HCT116 (cell line): Measurements from ENCODE around the gene NEUROG1. TPM values are rescaled to one million over a fixed set of nuclear protein-coding genes. Genes with fewer than 3 reads are reported as not detected.

Source experiments
- ATAC-seq: fragments of 200-7000 bp; cut with Tn5 transposase; 2 replicates; pipeline ENCODE4 v1.9.1; 2020; ENCODE audit warnings: mild to moderate bottlenecking, moderate library complexity
- BruUV-seq: library from RNA; stranded (reverse); fragments of 400-500 nt; replicated peaks from 2 replicates; lab custom pipeline; 2021; lab: Mats Ljungman, UMichigan
- CTCF ChIA-PET: fragments of 300-600 bp; sonication (Branson Sonifier 250); formaldehyde crosslinking; loops from one replicate; lab custom pipeline; 2021; ENCODE audit warnings: antibody characterized with exemption; lab: Charles Lee
- POLR2A ChIA-PET: fragments of 300-600, 350-600 bp; sonication (Branson Sonifier 250); formaldehyde crosslinking; loops from one replicate; lab custom pipeline; 2021; ENCODE audit warnings: antibody characterized with exemption; lab: Charles Lee
- RAD21 ChIA-PET, 2 experiments: fragments of 300-600 bp; sonication (Branson Sonifier 250); formaldehyde crosslinking; loops; one replicate each; lab custom pipeline; 2023; ENCODE audit warnings: low total read pairs in 2 of 2; ENCODE audit not compliant: uncharacterized antibody in 2 of 2, unreplicated experiment in 2 of 2, low non-redundant PET in 1 of 2; lab: Charles Lee
- DNase-seq: peaks from one replicate; pipeline ENCODE4 v3.0.0-alpha.2; 2010; ENCODE audit warnings: low read depth, low spot score
- H2AFZ ChIP-seq: fragments of 200-600 bp; shearing (Covaris generic), sonication (generic); 2 replicates; pipeline ENCODE4 v1.6.1; 2017; ENCODE audit warnings: low read depth, mixed run types, mixed read lengths, antibody characterized with exemption, low read length; ENCODE audit not compliant: poor library complexity, severe bottlenecking
- H3K27ac ChIP-seq: 2 replicates; pipeline ENCODE4 v1.5.1; 2012; ENCODE audit warnings: low read depth, low read length
- H3K27me3 ChIP-seq: fragments of 200-600 bp; sonication (generic); 2 replicates; pipeline ENCODE4 v1.6.1; 2016; ENCODE audit warnings: mixed run types, low read length, mixed read lengths; ENCODE audit not compliant: insufficient read depth
- H3K36me3 ChIP-seq, 2 experiments: fragments of 200-500 bp in 1 of 2; fragments of 200-600 bp in 1 of 2; sonication (Bioruptor generic) in 1 of 2; sonication (generic) in 1 of 2; 2 replicates each; pipeline versions ENCODE4 v1.5.1 to v1.6.1; 2014 to 2016; ENCODE audit warnings: low read length in 2 of 2, inconsistent platforms in 1 of 2, mixed read lengths in 1 of 2, mixed run types in 1 of 2; ENCODE audit not compliant: insufficient read depth in 2 of 2, control insufficient read depth in 1 of 2
- H3K4me1 ChIP-seq, 2 experiments: fragments of 200-600 bp in 1 of 2; sonication (generic) in 1 of 2; 2 replicates each; pipeline versions ENCODE4 v1.5.1 to v1.6.1; 2012 to 2017; ENCODE audit warnings: low read length in 2 of 2, inconsistent platforms in 1 of 2, mild to moderate bottlenecking in 1 of 2, mixed read lengths in 1 of 2, mixed run types in 1 of 2, moderate library complexity in 1 of 2; ENCODE audit not compliant: insufficient read depth in 2 of 2, control insufficient read depth in 1 of 2
- H3K4me2 ChIP-seq: fragments of 200-600 bp; sonication (generic); 2 replicates; pipeline ENCODE4 v1.6.1; 2017; ENCODE audit warnings: mixed run types, low read length, mixed read lengths
- H3K4me3 ChIP-seq, 2 experiments: fragments of 200-600 bp in 1 of 2; sonication (generic) in 1 of 2; replicated peaks in 1 of 2; 2 replicates each; pipeline ENCODE4 v1.5.1; 2011 to 2016; ENCODE audit warnings: low read length in 2 of 2, control low read depth in 1 of 2, low read depth in 1 of 2, mild to moderate bottlenecking in 1 of 2, mixed read lengths in 1 of 2, mixed run types in 1 of 2
- H3K79me2 ChIP-seq: fragments of 200-600 bp; sonication (generic); 2 replicates; pipeline ENCODE4 v1.6.1; 2017; ENCODE audit warnings: mild to moderate bottlenecking, mixed run types, low read length, moderate library complexity, mixed read lengths; ENCODE audit not compliant: insufficient read depth
- H3K9ac ChIP-seq: fragments of 200-600 bp; sonication (generic); 2 replicates; pipeline ENCODE4 v1.6.1; 2016; ENCODE audit warnings: low read length, mixed read lengths
- H3K9me2 ChIP-seq: fragments of 200-600 bp; sonication (generic), shearing (Covaris generic); 2 replicates; pipeline ENCODE4 v1.6.1; 2017; ENCODE audit warnings: mixed run types, mild to moderate bottlenecking, moderate library complexity; ENCODE audit not compliant: insufficient read depth
- H3K9me3 ChIP-seq, 2 experiments: fragments of 200-500 bp in 1 of 2; fragments of 200-600 bp in 1 of 2; sonication (Bioruptor generic) in 1 of 2; sonication (generic) in 1 of 2; 2 replicates each; pipeline ENCODE4 v1.6.1; 2014 to 2017; ENCODE audit warnings: low read length in 2 of 2, mixed read lengths in 2 of 2, inconsistent platforms in 1 of 2, low read depth in 1 of 2, mild to moderate bottlenecking in 1 of 2, mixed run types in 1 of 2, moderate library complexity in 1 of 2; ENCODE audit not compliant: control insufficient read depth in 1 of 2, insufficient read depth in 1 of 2
- H4K20me1 ChIP-seq: fragments of 200-600 bp; sonication (generic), shearing (Covaris generic); 2 replicates; pipeline ENCODE4 v1.6.1; 2017; ENCODE audit warnings: mixed run types, mild to moderate bottlenecking, moderate library complexity; ENCODE audit not compliant: insufficient read depth
- ATF3 ChIP-seq: IDR thresholded peaks from 2 replicates; pipeline ENCODE4 v1.6.1; 2012
- CBX3 ChIP-seq: IDR thresholded peaks from 2 replicates; pipeline ENCODE4 v1.6.1; 2012; ENCODE audit warnings: low read depth
- CEBPB ChIP-seq: IDR thresholded peaks from 2 replicates; pipeline ENCODE4 v1.6.1; 2012; ENCODE audit warnings: low read depth
- ELF1 ChIP-seq: IDR thresholded peaks from 2 replicates; pipeline ENCODE4 v1.6.1; 2012; ENCODE audit warnings: low read depth, borderline replicate concordance
- FOSL1 ChIP-seq: IDR thresholded peaks from 2 replicates; pipeline ENCODE4 v1.6.1; 2012; ENCODE audit warnings: low read depth
- JUND ChIP-seq: IDR thresholded peaks from 2 replicates; pipeline ENCODE4 v1.6.1; 2012
- MAX ChIP-seq: IDR thresholded peaks from 2 replicates; pipeline ENCODE4 v1.6.1; 2012
- SP1 ChIP-seq: IDR thresholded peaks from 2 replicates; pipeline ENCODE4 v1.6.1; 2012; ENCODE audit warnings: low read depth
- SRF ChIP-seq: IDR thresholded peaks from 2 replicates; pipeline ENCODE4 v1.6.1; 2012; ENCODE audit warnings: low read depth
- ZBTB33 ChIP-seq: IDR thresholded peaks from 2 replicates; pipeline ENCODE4 v1.6.1; 2011; ENCODE audit warnings: mild to moderate bottlenecking, low read length, moderate library complexity; ENCODE audit not compliant: insufficient replicate concordance; ENCODE audit errors: extremely low read depth
- ZFX ChIP-seq: fragments of 450-650 bp; IDR thresholded peaks from 2 replicates; pipeline ENCODE4 v1.6.1; 2017
- ZNF274 ChIP-seq: fragments of 200-500 bp; sonication (Bioruptor generic); IDR thresholded peaks from 2 replicates; pipeline ENCODE4 v1.6.1; 2014; ENCODE audit warnings: mild to moderate bottlenecking, low read depth, low read length, inconsistent platforms
- intact Hi-C: fragments of 100-400 bp; cut with micrococcal nuclease; formaldehyde crosslinking; loops from 2 replicates; pipeline ENCODE4 v1.10.0; 2022
- total RNA-seq: library from RNA; stranded (reverse); gene quantifications from one replicate; pipeline ENCODE4 v1.2.1, GENCODE V29; 2021; ENCODE audit not compliant: unreplicated experiment

The NEUROG1 gene
- total RNA-seq, 1 experiment from 2014 or later = not detected

GRCh38 chr5:135565266-135565665 lies 29.5 kb upstream of the NEUROG1 start:
- H3K9ac ChIP-seq = no peak overlapping the region
- ChIA-PET CTCF (interaction anchor here (0.7 to 13.0 kb wide), 14 partner anchors 8 to 685 kb away, joined by 3 to 191 read pairs (median 7); no protein-coding TSS in a partner anchor), POLR2A (interaction anchor here (1.8 kb wide), 1 partner anchor 11 kb away, joined by 5 read pairs; no protein-coding TSS in a partner anchor), RAD21 (interaction anchor here (1.3 to 2.1 kb wide), 4 partner anchors 11 to 164 kb away, joined by 4 to 8 read pairs (median 6); no protein-coding TSS in a partner anchor)
- intact Hi-C loops = loop anchor here (10.0 kb wide), 1 partner anchor 490 kb away; no protein-coding TSS in a partner anchor
- H3K4me2 ChIP-seq = no peak overlapping the region
- no peaks in the 10 kb centered on the region for H3K36me3 ChIP-seq
- no peak overlapping the region for H2AFZ ChIP-seq
- ATAC-seq = no peak
- no peaks in the 10 kb centered on the region for H3K27me3 ChIP-seq
- DNase-seq = no peak
- H4K20me1 ChIP-seq = no peaks in the 10 kb centered on the region
- peaks cover 0 to 13% of the 10 kb centered on the region in 2 experiments; a peak in 1 of 4 replicates for H3K4me1 ChIP-seq
- no TSS peak for BruUV-seq
- H3K27ac ChIP-seq = no peak overlapping the region
- no peaks in the 10 kb centered on the region for H3K9me3 ChIP-seq
- H3K79me2 ChIP-seq = no peaks in the 10 kb centered on the region
- H3K9me2 ChIP-seq = no peaks in the 10 kb centered on the region
- no peak overlapping the region for H3K4me3 ChIP-seq
- TF ChIP-seq JUND (no peak), CBX3 (no peak), SP1 (no peak), CEBPB (no peak), ZNF274 (no peak), FOSL1 (no peak), ZBTB33 (no peak), SRF (no peak), ZFX (no peak), MAX (no peak), ATF3 (no peak), ELF1 (no peak)
